HepG2 (cell line): ENCODE measurements around the gene PSORS1C2. TPM values are rescaled to one million over a fixed set of nuclear protein-coding genes. Genes with fewer than 3 reads are reported as not detected.

Source experiments
- ATAC-seq: fragments of 200-7000 bp; cut with Tn5 transposase; 3 replicates; pipeline ENCODE4 v1.9.1; 2020; ENCODE audit warnings: mild to moderate bottlenecking, moderate library complexity
- BruUV-seq: library from RNA; stranded (reverse); fragments of 400-500 nt; replicated peaks from 2 replicates; lab custom pipeline; 2021; lab: Mats Ljungman, UMichigan
- CTCF ChIA-PET: fragments of 300-600 bp; formaldehyde crosslinking; extraction: SDS; loops from one replicate; lab custom pipeline; 2021; ENCODE audit warnings: low total read pairs, inconsistent platforms, low intra/inter-chr PET ratio; lab: Yijun Ruan, JAX
- POLR2A ChIA-PET: fragments of 350-600 bp; sonication (Branson Sonifier 250); formaldehyde crosslinking; loops from one replicate; lab custom pipeline; 2020; ENCODE audit warnings: antibody characterized with exemption, inconsistent platforms; lab: Yijun Ruan, JAX
- DNase-seq: peaks from one replicate; pipeline ENCODE4 v3.0.0-alpha.2; 2015; ENCODE audit warnings: low spot score
- FAIRE-seq: peaks from 3 replicates; lab custom pipeline; 2011; peaks lifted over from hg19 to GRCh38; lab: Jason Lieb, UNC
- H2AFZ ChIP-seq: one replicate; pipeline ENCODE4 v1.6.1; 2011; ENCODE audit warnings: low read length, inconsistent platforms
- H3K27ac ChIP-seq: fragments of 300-600 bp; 3 replicates; pipeline ENCODE4 v1.8.0; 2011; ENCODE audit warnings: mixed run types, mild to moderate bottlenecking, mixed read lengths, low read length, inconsistent platforms; ENCODE audit not compliant: insufficient read depth; ENCODE audit errors: extremely low read length
- H3K27me3 ChIP-seq, 2 experiments: fragments of 200-600 bp in 1 of 2; 2 replicates in 1 of 2; 3 replicates in 1 of 2; pipeline versions ENCODE4 v1.6.0 to v1.8.0; 2011; ENCODE audit warnings: low read length in 2 of 2, mild to moderate bottlenecking in 2 of 2, moderate library complexity in 2 of 2, inconsistent platforms in 1 of 2; ENCODE audit not compliant: insufficient read depth in 2 of 2, control insufficient read depth in 1 of 2
- H3K36me3 ChIP-seq, 2 experiments: fragments of 200-600 bp in 1 of 2; replicated peaks in 1 of 2; 2 replicates in 1 of 2; 3 replicates in 1 of 2; pipeline versions ENCODE4 v1.5.1 to v1.8.0; 2011; ENCODE audit warnings: low read length in 2 of 2, inconsistent platforms in 1 of 2; ENCODE audit not compliant: insufficient read depth in 2 of 2, control insufficient read depth in 1 of 2
- H3K4me1 ChIP-seq: 2 replicates; pipeline ENCODE4 v1.5.1; 2012; ENCODE audit warnings: low read length, inconsistent platforms; ENCODE audit not compliant: insufficient read depth
- H3K4me2 ChIP-seq: 2 replicates; pipeline ENCODE4 v1.6.0; 2011; ENCODE audit warnings: low read depth, low read length, inconsistent platforms
- H3K4me3 ChIP-seq, 3 experiments: fragments of 200-600 bp in 1 of 3; sonication (generic), shearing (Covaris generic) in 1 of 3; replicated peaks in 1 of 3; 2 replicates each; pipeline ENCODE4 v1.5.1; 2011 to 2016; ENCODE audit warnings: low read length in 3 of 3, inconsistent platforms in 2 of 3, low read depth in 2 of 3, mild to moderate bottlenecking in 2 of 3, control low read depth in 1 of 3, mixed read lengths in 1 of 3; ENCODE audit not compliant: insufficient read depth in 1 of 3
- H3K79me2 ChIP-seq: one replicate; pipeline ENCODE4 v1.6.1; 2011; ENCODE audit warnings: low read length, inconsistent platforms; ENCODE audit not compliant: insufficient read depth
- H3K9ac ChIP-seq: 2 replicates; pipeline ENCODE4 v1.6.0; 2011; ENCODE audit warnings: mild to moderate bottlenecking, low read depth, low read length, inconsistent platforms; ENCODE audit not compliant: insufficient read depth
- H3K9me3 ChIP-seq: 2 replicates; pipeline ENCODE4 v1.5.1; 2012; ENCODE audit warnings: mild to moderate bottlenecking, low read length
- H4K20me1 ChIP-seq: 2 replicates; pipeline ENCODE4 v1.6.0; 2011; ENCODE audit warnings: inconsistent platforms, mild to moderate bottlenecking, low read length, moderate library complexity; ENCODE audit not compliant: insufficient read depth
- ARID3A ChIP-seq: IDR thresholded peaks from 2 replicates; pipeline ENCODE4 v1.6.1; 2012; ENCODE audit warnings: low read depth, low read length, improper control_type of control experiment
- ATAD3A ChIP-seq: sonication (generic); formaldehyde crosslinking; IDR thresholded peaks from 2 replicates; pipeline ENCODE4 v1.4.0; 2020; ENCODE audit warnings: missing genetic modification reagents
- CENPT ChIP-seq: sonication (generic); formaldehyde crosslinking; IDR thresholded peaks from 2 replicates; pipeline ENCODE4 v1.8.0; 2022; ENCODE audit warnings: low read depth, mild to moderate bottlenecking, moderate library complexity, missing genetic modification reagents
- HDAC2 ChIP-seq: sonication (generic); formaldehyde crosslinking; IDR thresholded peaks from 2 replicates; pipeline ENCODE4 v1.4.0; 2020; ENCODE audit warnings: missing genetic modification reagents
- MTA3 ChIP-seq: sonication (generic); formaldehyde crosslinking; IDR thresholded peaks from 2 replicates; pipeline ENCODE4 v1.4.0; 2020; ENCODE audit warnings: missing genetic modification reagents
- NCOR1 ChIP-seq: fragments of 200-600 bp; sonication (generic); IDR thresholded peaks from 2 replicates; pipeline ENCODE4 v1.7.0; 2017; ENCODE audit warnings: antibody characterized with exemption, low read length, borderline replicate concordance
- SALL1 ChIP-seq: sonication (generic); formaldehyde crosslinking; IDR thresholded peaks from 2 replicates; pipeline ENCODE4 v1.8.0; 2022; ENCODE audit warnings: mild to moderate bottlenecking, missing genetic modification reagents
- SIN3B ChIP-seq: fragments of 150-350 bp; IDR thresholded peaks from 2 replicates; pipeline ENCODE4 v1.6.1; 2014; ENCODE audit warnings: low read length
- SOX5 ChIP-seq: IDR thresholded peaks from 2 replicates; pipeline ENCODE4 v1.6.1; 2016; ENCODE audit warnings: borderline replicate concordance
- SOX6 ChIP-seq, 2 experiments: fragments of 450-650 bp in 1 of 2; sonication (generic) in 1 of 2; formaldehyde crosslinking in 1 of 2; IDR thresholded peaks; 2 replicates each; pipeline versions ENCODE4 v1.4.0 to v1.6.1; 2017 to 2020; ENCODE audit warnings: antibody characterized with exemption in 1 of 2, mild to moderate bottlenecking in 1 of 2, missing genetic modification reagents in 1 of 2
- ZKSCAN5 ChIP-seq: sonication (generic); formaldehyde crosslinking; IDR thresholded peaks from 2 replicates; pipeline ENCODE4 v1.5.1; 2020; ENCODE audit warnings: mild to moderate bottlenecking, missing genetic modification reagents
- ZNF432 ChIP-seq: sonication (generic); formaldehyde crosslinking; IDR thresholded peaks from 2 replicates; pipeline ENCODE4 v1.5.0; 2020; ENCODE audit warnings: missing genetic modification reagents, mild to moderate bottlenecking, borderline replicate concordance
- ZNF501 ChIP-seq: sonication (generic); formaldehyde crosslinking; IDR thresholded peaks from 2 replicates; pipeline ENCODE4 v1.5.1; 2020; ENCODE audit warnings: mild to moderate bottlenecking, moderate library complexity, missing genetic modification reagents
- ZNF530 ChIP-seq: sonication (generic); formaldehyde crosslinking; IDR thresholded peaks from 2 replicates; pipeline ENCODE4 v1.5.0; 2020; ENCODE audit warnings: low read depth, mild to moderate bottlenecking, missing genetic modification reagents
- ZNF629 ChIP-seq: sonication (generic); formaldehyde crosslinking; conservative IDR thresholded peaks from 2 replicates; pipeline ENCODE4 v1.5.0; 2020; ENCODE audit warnings: missing genetic modification reagents
- ZSCAN22 ChIP-seq: sonication (generic); formaldehyde crosslinking; IDR thresholded peaks from 2 replicates; pipeline ENCODE4 v1.4.0; 2020; ENCODE audit warnings: mild to moderate bottlenecking, missing genetic modification reagents
- WGBS: methylation state at CpG from one replicate; pipeline ENCODE4 v1.1.6; 2017; ENCODE audit warnings: low lambda C conversion rate; 5-methylcytosine and 5-hydroxymethylcytosine counted together
- in situ Hi-C: cut with HindIII; loops from 2 replicates; pipeline ENCODE4 v1.10.0; 2017; ENCODE audit warnings: low pct_unique_long_range_greater_than_20kb; ENCODE audit not compliant: extremely low pct_ligation_motif_present
- intact Hi-C: fragments of 100-400 bp; cut with micrococcal nuclease; formaldehyde crosslinking; loops from one replicate; pipeline ENCODE4 v1.10.0; 2022; ENCODE audit not compliant: unreplicated experiment
- polyA plus RNA-seq, 8 experiments: library from polyadenylated mRNA; depleted of rRNA in 3 of 8; stranded (reverse) in 7 of 8; unstranded in 1 of 8; fragments of >200 nt; fragmentation: Illumina TruSeq in 4 of 8; extraction: Trizol in 4 of 8; gene quantifications; 2 replicates each; pipeline versions ENCODE4 v1.2.1 to v1.2.3, GENCODE V29; 2011 to 2016; ENCODE audit warnings: low read depth in 4 of 8, missing spikeins in 1 of 8, mixed read lengths in 1 of 8; ENCODE audit not compliant: insufficient read depth in 1 of 8
- total RNA-seq, 5 experiments: library from RNA; depleted of rRNA; stranded (reverse); fragments of >200 nt; fragmentation: Illumina TruSeq; extraction: Trizol; gene quantifications; 2 replicates each; pipeline ENCODE4 v1.2.3, GENCODE V29; 2016; ENCODE audit warnings: low read depth in 1 of 5
- TF ChIP-seq, protein P1 (sequence below): sonication (generic); IDR thresholded peaks from 2 replicates; pipeline ENCODE4 v1.6.1; 2016; ENCODE audit warnings: low read depth, borderline replicate concordance
- TF ChIP-seq, protein P2 (sequence below): sonication (generic); formaldehyde crosslinking; IDR thresholded peaks from 2 replicates; pipeline ENCODE4 v1.4.0; 2020; ENCODE audit warnings: missing genetic modification reagents
- TF ChIP-seq, protein P3 (sequence below): sonication (generic); formaldehyde crosslinking; IDR thresholded peaks from 2 replicates; pipeline ENCODE4 v1.5.0; 2020; ENCODE audit warnings: missing genetic modification reagents

PSORS1C2 gene
- total and polyA plus RNA-seq, 2 of the 13 experiments (the other 11 are each of a cell fraction or from before 2014, with no cell fraction given): not detected

DNA sequence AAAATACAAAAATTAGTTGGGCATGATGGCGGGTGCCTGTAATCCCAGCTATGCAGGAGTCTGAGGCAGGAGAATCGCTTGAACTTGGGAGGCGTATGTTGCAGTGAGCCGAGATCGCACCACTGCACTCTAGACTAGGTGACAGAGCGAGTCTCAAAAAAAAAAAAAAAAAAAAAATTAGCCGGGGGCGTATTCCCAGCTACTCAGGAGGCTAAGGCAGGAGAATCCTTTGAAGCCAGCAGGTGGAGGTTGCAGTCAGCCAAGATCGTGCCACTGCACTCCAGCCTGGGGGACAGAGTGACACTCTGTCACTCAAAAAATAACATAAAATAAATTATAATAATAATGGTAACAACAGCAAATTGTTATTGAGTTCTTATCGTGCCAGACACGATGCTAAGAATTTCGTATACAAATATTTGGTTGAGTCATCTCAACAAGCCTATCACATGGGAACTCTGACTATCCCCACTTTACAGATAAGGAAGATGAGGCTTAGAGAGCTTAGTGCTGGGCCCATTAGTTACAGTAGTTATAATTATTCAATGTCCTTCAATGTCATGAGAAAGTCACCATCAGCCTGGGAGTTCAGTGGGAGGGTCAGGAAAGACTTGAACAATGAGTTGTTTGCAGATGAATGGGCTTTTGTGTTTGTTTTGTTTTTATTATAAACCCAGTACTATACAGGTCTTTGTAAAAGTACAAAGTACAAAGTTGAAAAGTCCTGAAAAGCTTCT is 45.9 kb downstream of the PSORS1C2 start:
- DNase-seq: peak; percentile 74
- Histone ChIP-seq H4K20me1 (no peaks in the 10 kb centered on the region), H2AFZ (no peak overlapping the region), H3K4me3 (no peak overlapping the region; a peak in 1 of 6 replicates), H3K4me1 (peaks cover 56% of the 10 kb centered on the region), H3K36me3 (no peaks in the 10 kb centered on the region), H3K9me3 (no peaks in the 10 kb centered on the region), H3K27ac (no peak overlapping the region), H3K79me2 (no peaks in the 10 kb centered on the region), H3K27me3 (no peaks in the 10 kb centered on the region), H3K4me2 (peak overlapping the region; percentile 39), H3K9ac (no peak overlapping the region)
- no TSS peak for BruUV-seq
- ATAC-seq: peak; percentile 46; the same call in 2 of the 3 replicates
- CTCF ChIA-PET: no interaction called here
- FAIRE-seq: no peak
- intact Hi-C loops: no loop called here
- in situ Hi-C loops: loop anchor here (25.0 kb wide), 2 partner anchors 406 to 631 kb away; partner anchors contain the start of genes NRM and PPP1R18
- WGBS: 30% methylated on average over 12 of the region's 12 CpGs
- POLR2A ChIA-PET: interaction anchor here (1.3 kb wide), 1 partner anchor 9 kb away, joined by 3 read pairs; no protein-coding TSS in a partner anchor
- TF ChIP-seq, protein P1, sequence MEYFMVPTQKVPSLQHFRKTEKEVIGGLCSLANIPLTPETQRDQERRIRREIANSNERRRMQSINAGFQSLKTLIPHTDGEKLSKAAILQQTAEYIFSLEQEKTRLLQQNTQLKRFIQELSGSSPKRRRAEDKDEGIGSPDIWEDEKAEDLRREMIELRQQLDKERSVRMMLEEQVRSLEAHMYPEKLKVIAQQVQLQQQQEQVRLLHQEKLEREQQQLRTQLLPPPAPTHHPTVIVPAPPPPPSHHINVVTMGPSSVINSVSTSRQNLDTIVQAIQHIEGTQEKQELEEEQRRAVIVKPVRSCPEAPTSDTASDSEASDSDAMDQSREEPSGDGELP: no peak
- TF ChIP-seq ARID3A: peak; percentile 46; the same call in 1 of the 2 replicates
- no peak for TF ChIP-seq SALL1 (CRISPR knock-in tag)
- TF ChIP-seq ATAD3A (CRISPR knock-in tag): no peak
- peak; percentile 95 for TF ChIP-seq SOX5
- TF ChIP-seq MTA3 (CRISPR knock-in tag): no peak
- TF ChIP-seq, protein P2, sequence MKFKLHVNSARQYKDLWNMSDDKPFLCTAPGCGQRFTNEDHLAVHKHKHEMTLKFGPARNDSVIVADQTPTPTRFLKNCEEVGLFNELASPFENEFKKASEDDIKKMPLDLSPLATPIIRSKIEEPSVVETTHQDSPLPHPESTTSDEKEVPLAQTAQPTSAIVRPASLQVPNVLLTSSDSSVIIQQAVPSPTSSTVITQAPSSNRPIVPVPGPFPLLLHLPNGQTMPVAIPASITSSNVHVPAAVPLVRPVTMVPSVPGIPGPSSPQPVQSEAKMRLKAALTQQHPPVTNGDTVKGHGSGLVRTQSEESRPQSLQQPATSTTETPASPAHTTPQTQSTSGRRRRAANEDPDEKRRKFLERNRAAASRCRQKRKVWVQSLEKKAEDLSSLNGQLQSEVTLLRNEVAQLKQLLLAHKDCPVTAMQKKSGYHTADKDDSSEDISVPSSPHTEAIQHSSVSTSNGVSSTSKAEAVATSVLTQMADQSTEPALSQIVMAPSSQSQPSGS: no peak
- no peak for TF ChIP-seq SOX6 (IDR thresholded peaks at IDR 0.05)
- TF ChIP-seq SOX6 (CRISPR knock-in tag; IDR thresholded peaks at IDR 0.05): peak; percentile 74; the same call in 1 of the 2 replicates
- TF ChIP-seq HDAC2 (CRISPR knock-in tag): peak; percentile 22; the same call in 1 of the 2 replicates
- TF ChIP-seq ZSCAN22 (CRISPR knock-in tag): no peak
- no peak for TF ChIP-seq ZNF432 (CRISPR knock-in tag)
- no peak for TF ChIP-seq ZKSCAN5
- peak; percentile 91 for TF ChIP-seq NCOR1
- no peak for TF ChIP-seq ZNF501 (CRISPR knock-in tag)
- TF ChIP-seq CENPT (CRISPR knock-in tag): no peak
- TF ChIP-seq ZNF629 (CRISPR knock-in tag): peak; percentile 89
- no peak for TF ChIP-seq ZNF530 (CRISPR knock-in tag)
- TF ChIP-seq, protein P3, sequence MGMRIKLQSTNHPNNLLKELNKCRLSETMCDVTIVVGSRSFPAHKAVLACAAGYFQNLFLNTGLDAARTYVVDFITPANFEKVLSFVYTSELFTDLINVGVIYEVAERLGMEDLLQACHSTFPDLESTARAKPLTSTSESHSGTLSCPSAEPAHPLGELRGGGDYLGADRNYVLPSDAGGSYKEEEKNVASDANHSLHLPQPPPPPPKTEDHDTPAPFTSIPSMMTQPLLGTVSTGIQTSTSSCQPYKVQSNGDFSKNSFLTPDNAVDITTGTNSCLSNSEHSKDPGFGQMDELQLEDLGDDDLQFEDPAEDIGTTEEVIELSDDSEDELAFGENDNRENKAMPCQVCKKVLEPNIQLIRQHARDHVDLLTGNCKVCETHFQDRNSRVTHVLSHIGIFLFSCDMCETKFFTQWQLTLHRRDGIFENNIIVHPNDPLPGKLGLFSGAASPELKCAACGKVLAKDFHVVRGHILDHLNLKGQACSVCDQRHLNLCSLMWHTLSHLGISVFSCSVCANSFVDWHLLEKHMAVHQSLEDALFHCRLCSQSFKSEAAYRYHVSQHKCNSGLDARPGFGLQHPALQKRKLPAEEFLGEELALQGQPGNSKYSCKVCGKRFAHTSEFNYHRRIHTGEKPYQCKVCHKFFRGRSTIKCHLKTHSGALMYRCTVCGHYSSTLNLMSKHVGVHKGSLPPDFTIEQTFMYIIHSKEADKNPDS (CRISPR knock-in tag): no peak
- TF ChIP-seq SIN3B: no peak
